Measurements from ENCODE around the gene ALKBH5.
A peak's percentile ranks its signal among the peaks of the same experiment; 100 is the strongest.

Gene ALKBH5

GRCh38 chr17:18158022-18158600, 25.5 kb upstream of the ALKBH5 start:
- peak; percentile 90 for DNase-seq

GRCh38 chr17:18159551-18160120, 24.0 kb upstream of the ALKBH5 start:
- DNase-seq: no peak

GRCh38 chr17:18160128-18160856, 23.3 kb upstream of the ALKBH5 start:
- no peak for DNase-seq

DNA sequence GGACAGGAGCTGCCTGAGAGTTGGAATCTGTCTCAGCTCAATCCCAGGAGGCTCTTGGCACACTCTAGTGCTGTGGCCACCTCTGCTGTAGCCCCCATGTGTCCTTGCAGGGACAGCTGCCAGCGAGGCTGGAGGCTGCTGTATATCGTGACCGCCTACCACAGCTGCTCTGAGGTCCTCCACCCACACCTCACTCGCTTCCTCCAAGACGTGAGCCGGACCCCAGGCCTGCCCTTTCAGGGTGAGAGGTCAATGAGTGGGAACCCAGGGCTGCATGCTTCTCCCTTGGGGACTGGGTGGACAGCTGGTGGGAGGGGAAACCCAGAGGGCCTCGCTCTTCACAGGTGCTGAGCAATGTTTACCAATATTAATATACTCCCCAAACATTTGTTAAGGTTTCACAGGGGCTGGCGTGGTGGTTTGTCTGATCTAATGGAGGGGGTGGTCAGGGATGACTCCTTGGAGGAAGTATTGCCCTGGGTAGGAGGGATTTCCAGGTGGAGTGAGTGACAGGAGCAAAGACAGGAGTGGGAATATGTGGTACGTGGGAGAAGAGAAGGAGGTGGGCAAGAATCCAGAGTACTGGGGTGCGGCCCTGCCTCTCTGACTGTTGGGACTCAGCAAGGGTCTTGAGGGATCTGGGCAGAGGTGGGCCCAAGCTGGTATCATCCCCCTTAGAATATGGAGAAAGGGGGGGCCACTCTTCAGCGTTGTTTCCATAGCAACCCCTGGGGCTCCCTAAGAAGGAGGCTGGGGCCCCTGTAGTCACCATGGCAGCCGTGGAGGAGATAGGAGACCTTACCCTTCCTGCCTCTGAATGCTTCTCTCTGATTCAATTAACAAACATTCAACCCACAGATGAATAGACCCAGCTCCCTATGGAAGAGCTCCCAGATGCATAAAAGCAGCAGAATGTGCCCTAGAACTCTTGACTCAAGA, 22.2 kb upstream of the ALKBH5 start:
- DNase-seq: no peak

DNA sequence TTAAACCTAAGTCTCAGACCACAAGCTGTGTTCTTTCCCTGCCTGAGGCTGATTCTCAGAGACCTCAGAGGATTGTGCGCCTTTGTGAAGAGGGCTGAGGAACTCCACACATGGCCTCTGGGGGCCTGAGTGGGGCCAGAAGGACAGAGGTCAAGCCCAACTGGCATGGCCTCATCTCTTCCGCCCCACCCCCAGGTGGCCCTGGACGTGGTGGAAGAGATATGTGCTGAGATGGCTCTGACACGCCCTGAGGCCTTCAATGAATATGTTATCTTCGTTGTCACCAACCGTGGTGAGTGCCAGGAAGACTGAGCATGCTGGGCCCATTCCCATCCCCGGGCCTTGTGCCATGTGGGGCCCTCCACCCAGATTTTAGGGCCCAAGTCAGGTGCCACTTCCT, 20.1 kb upstream of the ALKBH5 start:
- no peak for DNase-seq

DNA sequence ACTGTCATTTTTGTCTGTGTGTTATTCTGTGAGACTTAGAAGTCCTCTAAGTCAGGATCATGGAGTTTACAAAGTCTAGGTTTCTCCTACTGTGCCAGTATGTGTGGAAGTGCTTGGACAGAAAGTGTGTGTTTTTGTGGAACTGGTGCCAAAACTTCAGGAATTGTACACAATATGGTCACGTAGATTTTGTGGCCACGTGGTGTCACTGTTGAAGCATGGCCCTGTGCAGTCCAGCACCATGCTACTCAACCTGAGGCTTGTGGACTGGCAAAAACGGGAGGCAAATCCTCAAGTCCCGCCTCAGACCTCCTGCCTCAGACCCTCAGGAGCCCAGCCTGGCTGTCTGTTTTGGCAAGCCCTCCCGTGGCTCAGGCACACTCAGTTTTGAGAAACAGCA, 16.7 kb upstream of the ALKBH5 start:
- no peak for DNase-seq

GRCh38 chr17:18167421-18167820, 16.2 kb upstream of the ALKBH5 start:
- no peak for DNase-seq

DNA sequence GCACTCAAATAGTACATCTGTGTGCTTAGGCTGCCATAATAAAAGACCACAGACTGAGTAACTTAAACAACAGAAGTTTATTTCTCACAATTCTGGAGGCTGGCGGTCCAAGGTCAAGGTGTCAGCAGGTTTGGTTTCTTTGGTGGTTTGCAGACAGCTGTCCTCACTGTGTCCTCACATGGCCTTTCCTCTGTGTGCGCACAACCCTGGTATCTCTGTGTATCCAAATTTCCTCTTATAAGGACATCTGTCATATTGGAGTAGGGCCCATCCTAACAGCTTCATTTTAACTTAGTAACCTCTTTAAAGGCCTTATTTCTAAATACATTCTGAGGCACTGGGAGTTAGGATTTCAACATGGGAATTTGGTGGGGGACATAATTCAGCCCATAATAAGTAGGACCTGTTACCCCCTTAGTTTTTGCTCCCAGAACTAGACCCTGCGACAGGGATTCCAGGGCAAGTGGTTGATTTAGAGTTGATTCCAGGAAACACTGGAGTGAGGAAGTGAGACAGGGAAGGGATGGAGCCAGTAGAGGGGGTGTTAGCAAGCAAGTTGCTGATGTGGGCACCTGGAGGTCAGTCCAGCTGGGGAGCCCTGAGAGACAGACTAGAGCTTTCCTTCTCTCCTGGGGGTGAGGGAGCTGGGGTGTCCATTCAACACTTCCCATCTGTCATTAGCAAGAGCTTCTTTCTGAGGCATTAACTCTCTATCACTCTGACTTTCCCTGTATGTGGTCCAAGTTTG, 10.9 kb upstream of the ALKBH5 start:
- no peak for DNase-seq

DNA sequence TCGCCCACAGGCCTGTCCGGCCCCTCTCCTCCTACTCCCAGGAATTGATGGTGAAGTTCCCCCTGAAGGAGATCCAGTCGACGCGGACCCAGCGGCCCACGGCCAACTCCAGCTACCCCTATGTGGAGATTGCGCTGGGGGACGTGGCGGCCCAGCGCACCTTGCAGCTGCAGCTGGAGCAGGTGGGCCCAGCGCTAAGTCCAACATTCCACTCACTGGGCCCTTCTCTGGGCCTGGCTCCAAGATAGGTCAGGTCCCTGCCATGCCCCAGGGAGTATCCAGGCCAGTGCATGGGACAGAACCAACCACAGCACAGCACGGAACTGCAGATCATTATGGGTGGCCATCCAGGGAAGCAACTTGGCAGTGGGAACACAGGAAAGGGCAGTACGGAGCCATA, 9.9 kb upstream of the ALKBH5 start:
- DNase-seq: no peak

DNA sequence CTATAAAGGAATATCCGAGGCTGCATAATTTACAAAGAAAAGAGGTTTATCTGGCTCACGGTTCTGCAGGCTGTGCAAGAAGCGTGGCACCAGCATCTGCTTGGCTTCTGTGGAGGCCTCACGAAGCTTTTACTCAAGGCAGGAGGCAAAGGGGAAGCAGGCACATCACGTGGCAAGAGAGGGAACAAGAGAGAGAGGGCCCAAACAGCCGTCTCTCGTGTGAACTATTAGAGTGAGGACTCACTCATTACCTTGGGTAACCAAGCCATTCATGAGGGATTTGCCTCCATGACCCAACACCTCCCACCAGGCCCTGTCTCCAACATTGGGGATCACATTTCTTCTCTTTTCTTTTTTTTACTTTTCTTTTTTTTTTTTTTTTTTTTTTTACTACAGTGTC, 7.5 kb upstream of the ALKBH5 start:
- no peak for DNase-seq

GRCh38 chr17:18177133-18177532, 6.5 kb upstream of the ALKBH5 start:
- DNase-seq: no peak

DNA sequence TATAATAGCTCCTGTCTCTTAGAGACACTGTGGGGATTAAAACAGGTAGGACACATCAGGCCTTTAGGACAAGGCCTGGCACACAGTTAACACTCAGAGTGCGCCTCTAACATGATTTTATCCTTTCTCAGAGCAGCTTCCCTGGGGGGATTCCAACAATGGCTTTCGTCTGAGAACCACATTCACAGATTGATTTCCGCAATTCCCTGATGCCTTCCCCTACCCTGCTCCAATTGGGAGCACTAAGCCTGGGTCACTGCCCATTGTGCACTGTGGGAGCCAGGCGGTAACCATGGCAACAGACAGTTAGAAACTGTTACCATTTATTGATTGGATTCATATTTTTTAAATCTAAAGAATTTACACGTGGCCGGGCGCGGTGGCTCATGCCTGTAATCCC, 5.9 kb upstream of the ALKBH5 start:
- DNase-seq: no peak

- DNase-seq: no peak
These were observed 4.4 kb upstream of the ALKBH5 start for GRCh38 chr17:18179196-18179595.

- DNase-seq: no peak
These were observed 3.8 kb upstream of the ALKBH5 start for GRCh38 chr17:18179804-18180203.

- no peak for DNase-seq
These were observed 2.3 kb upstream of the ALKBH5 start for GRCh38 chr17:18181358-18181757.

- DNase-seq: no peak
These were observed 1.3 kb upstream of the ALKBH5 start for GRCh38 chr17:18182110-18182977.

- DNase-seq: no peak
These were observed 672 bp upstream of the ALKBH5 start for GRCh38 chr17:18182978-18183333.

DNA sequence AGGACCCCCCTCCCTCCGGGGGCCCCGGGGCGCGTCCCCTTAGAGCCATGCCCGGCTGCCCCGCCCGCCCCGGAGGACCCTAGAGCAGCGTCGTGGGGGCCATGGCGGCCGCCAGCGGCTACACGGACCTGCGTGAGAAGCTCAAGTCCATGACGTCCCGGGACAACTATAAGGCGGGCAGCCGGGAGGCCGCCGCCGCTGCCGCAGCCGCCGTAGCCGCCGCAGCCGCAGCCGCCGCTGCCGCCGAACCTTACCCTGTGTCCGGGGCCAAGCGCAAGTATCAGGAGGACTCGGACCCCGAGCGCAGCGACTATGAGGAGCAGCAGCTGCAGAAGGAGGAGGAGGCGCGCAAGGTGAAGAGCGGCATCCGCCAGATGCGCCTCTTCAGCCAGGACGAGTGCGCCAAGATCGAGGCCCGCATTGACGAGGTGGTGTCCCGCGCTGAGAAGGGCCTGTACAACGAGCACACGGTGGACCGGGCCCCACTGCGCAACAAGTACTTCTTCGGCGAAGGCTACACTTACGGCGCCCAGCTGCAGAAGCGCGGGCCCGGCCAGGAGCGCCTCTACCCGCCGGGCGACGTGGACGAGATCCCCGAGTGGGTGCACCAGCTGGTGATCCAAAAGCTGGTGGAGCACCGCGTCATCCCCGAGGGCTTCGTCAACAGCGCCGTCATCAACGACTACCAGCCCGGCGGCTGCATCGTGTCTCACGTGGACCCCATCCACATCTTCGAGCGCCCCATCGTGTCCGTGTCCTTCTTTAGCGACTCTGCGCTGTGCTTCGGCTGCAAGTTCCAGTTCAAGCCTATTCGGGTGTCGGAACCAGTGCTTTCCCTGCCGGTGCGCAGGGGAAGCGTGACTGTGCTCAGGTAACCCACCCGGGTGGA, 759 bp downstream of the ALKBH5 start:
- DNase-seq: peak; percentile 63

DNA sequence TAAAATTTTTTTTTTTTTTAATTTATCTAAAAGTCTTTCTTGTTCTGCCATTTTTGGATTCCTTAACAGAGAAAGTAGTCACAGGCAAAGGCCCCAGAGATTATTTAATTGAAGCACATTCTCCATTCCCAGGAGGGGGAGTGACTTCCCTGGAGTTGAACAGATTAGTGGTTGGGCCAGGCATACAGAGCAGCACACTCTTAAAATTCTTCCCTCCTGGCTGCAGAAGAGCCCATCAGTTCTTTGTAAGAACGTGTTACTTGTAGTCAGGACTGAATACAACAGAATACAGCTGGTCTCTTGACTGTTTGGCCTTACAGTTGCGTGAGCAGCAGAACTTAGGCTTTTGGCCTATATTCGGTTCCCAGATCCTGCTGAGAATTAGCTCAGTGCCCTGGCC, 1.8 kb downstream of the ALKBH5 start:
- DNase-seq: no peak

GRCh38 chr17:18185832-18186626, 2.4 kb downstream of the ALKBH5 start:
- DNase-seq: no peak

Measured in CD4-positive, alpha-beta T cell treated with Interleukin-4 for 4 hours (primary cell).